GM12892 (cell line): ENCODE measurements around the gene TBCD.

ENCODE experiments used
- DNase-seq: peaks from one replicate; pipeline ENCODE4 v3.0.0; 2011; ENCODE audit not compliant: insufficient read length
- FAIRE-seq: peaks from 2 replicates; lab custom pipeline; 2011; peaks lifted over from hg19 to GRCh38; lab: Jason Lieb, UNC
- POLR2A ChIP-seq: IDR thresholded peaks from 2 replicates; pipeline ENCODE4 v1.6.1; 2011; ENCODE audit warnings: low read depth, low read length, control low read depth
- POLR2AphosphoS5 ChIP-seq: IDR thresholded peaks from 2 replicates; pipeline ENCODE4 v1.6.1; 2011; ENCODE audit warnings: low read depth, low read length, control low read depth
- TAF1 ChIP-seq: IDR thresholded peaks from 2 replicates; pipeline ENCODE4 v1.6.1; 2011; ENCODE audit warnings: low read depth, mild to moderate bottlenecking, control low read depth, low read length, borderline replicate concordance

The TBCD gene

DNA sequence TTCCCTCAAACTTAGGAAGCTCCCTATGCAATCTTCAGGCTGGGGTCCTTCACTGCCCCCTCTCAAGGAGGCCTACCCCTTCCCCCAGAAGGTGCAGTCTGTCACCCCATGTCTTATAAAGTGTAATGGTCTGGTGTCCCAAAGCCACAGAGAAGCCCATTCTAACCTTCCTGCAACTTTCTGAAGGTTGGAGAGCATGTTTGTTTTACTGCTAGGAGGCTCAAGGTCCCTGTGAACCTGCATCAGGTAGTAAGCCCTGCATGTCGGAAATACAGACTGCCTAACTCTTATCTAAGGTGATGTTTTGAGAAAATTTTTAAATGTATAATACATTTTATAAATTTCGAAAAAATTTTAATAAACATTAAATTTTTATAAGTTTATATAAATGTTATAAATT is 69.7 kb downstream of the TBCD start:
- TF ChIP-seq POLR2A, result no peak
- TF ChIP-seq TAF1, result no peak
- no peak for TF ChIP-seq POLR2AphosphoS5
- FAIRE-seq, result no peak
- DNase-seq, result no peak

DNA sequence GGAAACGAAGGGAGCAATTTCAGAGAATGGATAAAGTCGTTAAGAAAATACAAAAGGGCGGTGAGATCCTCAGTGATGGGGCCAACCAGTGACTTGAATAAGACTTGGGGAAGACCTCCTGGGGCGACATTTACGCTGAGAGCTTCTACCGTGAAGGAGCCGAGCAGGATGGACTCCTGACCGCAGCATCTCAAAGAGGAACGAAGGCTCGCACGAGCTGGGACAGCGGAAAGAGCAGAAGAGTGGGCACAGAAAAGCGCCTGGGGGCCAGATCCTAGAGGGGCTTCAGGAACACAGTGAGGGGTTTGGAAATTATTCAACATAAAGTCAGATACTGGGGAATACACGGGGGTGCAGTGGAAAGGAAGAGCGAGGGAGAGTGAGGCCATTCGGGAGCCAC is 70.4 kb downstream of the TBCD start:
- no peak for TF ChIP-seq TAF1
- no peak for TF ChIP-seq POLR2AphosphoS5
- no peak for TF ChIP-seq POLR2A
- DNase-seq (no peak), FAIRE-seq (no peak)

DNA sequence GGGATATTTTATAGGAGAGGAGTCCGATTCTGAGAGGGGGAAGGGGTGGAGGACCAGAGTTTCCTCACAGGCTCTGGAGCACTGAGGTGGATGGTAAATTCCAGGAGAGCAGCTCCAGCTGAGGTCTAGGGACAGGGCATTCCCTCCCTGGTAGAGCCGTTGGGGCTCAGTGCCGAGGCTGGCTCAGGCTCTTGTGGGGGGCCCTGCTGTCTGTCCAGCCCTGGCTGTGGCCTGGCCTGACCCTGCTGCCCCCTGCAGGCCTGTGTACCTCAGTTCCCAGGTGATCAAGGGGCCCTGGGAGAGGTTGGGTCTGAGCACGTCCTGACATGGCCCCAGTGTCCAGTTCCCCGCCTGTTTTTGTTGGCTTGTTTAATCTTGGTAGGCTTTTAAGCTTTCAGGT is 71.1 kb downstream of the TBCD start:
- TF ChIP-seq POLR2AphosphoS5 (no peak), TAF1 (no peak), POLR2A (no peak)
- no peak for DNase-seq
- FAIRE-seq, result no peak

DNA sequence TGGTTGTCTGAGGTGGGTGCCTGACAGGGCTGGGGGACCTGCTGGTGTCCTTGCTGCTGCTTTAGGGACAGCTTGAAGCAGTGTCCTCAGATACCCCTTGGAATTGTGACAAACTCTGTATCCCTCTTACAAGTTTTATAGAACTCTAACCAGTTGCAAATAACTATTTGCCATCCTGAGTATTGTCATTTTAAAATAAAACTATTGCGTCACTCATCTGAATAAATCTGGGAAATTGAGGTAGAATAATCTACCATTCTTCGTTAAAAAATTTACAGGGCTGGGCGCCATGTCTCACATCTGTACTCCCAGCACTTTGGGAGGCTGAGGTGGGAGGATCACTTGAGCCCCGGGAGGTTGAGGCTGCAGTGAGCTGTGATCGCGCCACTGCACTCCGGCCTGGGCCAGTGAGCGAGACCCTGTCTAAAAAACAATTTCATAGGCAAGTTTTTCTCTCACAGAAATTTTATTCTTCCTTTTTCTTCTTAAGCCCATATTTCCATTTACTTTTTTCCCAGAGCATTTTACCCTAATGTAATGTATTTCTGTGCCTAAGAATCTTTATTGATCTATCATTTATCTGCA is 73.8 kb downstream of the TBCD start:
- TF ChIP-seq POLR2A (no peak), TAF1 (no peak), POLR2AphosphoS5 (no peak)
- DNase-seq (no peak), FAIRE-seq (no peak)

DNA sequence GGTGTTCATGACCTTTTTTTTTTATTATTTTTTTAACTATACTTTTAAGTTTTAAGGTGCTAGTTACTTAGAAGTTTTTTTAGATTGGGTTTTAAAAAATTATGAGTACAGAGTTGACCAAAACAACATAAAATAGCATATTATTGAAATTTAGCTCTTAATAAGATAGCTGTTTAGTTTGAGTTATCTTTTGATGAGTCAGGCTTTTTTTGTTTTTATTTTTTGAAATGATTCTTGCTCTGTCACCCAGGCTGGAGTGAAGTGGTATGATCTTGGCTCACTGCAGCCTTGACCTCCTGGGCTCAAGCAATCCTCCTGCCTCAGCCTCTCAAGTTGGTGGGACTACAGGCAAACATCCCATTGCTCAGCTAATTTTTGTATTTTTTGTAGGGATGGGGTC is 74.3 kb downstream of the TBCD start:
- TF ChIP-seq POLR2AphosphoS5 (no peak), TAF1 (no peak), POLR2A (no peak)
- FAIRE-seq (no peak), DNase-seq (no peak)

DNA sequence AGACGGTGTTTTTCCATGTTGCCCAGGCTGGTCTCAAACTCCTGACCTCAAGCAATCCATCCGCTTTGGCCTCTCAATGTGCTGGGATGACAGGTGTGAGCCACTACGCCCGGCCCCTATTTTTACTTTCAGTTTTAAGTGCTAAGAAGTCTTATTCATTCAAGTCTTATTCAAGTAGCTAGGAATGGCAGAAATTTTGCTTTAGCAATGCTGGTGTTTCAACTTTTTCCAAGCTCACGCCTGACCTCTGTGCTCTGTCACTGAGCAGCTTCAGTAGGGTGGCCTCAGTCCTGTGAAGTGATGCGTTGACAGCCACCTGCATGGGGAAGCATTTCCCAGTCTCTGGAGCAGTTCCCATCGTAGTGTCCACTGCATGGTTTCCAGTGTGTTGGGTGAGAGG is 75.1 kb downstream of the TBCD start:
- DNase-seq, result no peak
- TF ChIP-seq POLR2A (no peak), TAF1 (no peak), POLR2AphosphoS5 (no peak)
- FAIRE-seq, result no peak

DNA sequence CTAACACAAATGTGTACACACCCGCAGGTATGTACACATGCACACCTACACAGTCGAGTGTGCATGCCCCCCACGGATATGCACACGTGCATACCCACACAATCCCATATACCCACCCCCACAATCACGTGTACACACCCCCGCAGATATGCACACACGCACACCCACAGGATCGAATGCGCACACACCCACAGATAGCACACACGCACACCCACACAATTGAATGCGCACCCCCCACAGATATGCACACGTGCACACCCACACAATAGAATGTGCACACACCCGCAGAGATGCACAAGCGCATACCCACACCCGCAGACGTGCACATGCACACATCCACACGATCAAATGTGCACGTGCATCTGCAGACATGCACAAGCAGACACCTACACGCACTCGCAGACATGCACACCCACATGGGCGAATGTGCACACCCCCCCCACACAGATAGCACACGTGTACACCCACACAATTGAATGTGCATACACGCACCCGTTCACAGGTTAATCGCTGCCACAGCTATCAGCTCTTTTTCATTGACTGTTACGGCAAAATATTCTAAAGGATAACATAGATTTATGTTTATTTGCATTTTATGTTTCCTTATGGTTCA is 77.1 kb downstream of the TBCD start:
- DNase-seq (no peak), FAIRE-seq (no peak)
- no peak for TF ChIP-seq POLR2A
- TF ChIP-seq POLR2AphosphoS5, result no peak
- no peak for TF ChIP-seq TAF1

DNA sequence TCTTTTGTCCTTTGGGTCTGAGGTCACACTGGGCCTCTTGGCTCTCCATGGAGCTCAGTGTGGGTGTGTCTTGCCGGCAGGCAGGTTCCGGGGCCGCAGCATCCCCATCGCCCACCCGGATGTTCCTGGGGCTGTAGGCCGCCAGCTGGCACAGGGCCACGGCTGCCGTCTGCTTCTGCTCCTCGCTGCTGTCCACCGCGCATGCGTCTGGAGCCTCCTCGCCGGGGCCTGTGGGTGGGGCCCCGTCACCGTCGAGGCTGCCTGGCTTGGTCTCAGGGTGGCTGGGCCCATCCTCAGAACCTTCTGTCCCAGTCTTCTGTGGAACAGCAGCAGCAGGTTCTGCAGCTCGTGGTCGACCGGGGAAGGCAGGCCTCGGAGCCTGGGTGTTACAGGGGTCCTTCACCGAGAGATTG is 78.4 kb downstream of the TBCD start:
- FAIRE-seq (no peak), DNase-seq (no peak)
- no peak for TF ChIP-seq POLR2A
- TF ChIP-seq POLR2AphosphoS5, result no peak
- TF ChIP-seq TAF1, result no peak

DNA sequence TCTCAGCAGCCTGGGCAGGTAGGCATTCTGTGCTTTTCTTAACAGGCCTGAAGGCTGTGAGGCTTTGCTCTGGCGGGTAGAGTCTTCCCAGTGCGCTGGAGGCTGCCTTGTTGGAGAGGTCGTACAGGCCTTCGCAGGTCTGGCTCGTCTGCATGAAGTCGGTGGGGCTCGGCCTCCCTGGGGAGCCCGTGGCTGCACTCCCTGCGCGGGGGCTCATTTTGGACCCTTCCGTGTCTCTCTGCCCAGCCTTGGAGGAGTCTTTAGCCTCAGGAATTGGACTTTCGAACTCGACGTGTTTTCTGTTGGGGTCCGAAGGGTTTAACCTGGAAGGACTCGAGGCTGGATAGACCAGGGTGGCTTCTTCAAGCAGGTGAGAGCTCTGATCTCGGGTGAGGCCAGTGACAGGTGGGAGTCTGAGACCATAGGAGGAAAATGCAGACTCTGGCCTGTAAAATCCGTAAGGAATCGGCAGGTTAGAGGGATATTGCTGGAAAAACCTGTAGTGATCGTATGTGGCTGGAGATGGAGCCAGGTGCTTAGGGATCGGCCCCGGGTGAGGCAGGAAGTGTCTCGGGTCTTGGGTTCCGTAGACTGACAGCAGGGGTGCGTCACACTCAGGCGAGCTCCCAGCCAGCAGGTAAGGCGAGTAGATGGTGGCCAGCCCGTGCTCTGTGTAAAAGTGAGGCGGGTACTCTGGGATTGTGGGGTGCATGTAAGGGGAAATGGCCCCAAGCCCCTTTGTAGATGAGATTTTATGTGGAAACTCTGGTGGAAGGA is 79.4 kb downstream of the TBCD start:
- FAIRE-seq (no peak), DNase-seq (no peak)
- TF ChIP-seq TAF1, result no peak
- TF ChIP-seq POLR2A, result no peak

DNA sequence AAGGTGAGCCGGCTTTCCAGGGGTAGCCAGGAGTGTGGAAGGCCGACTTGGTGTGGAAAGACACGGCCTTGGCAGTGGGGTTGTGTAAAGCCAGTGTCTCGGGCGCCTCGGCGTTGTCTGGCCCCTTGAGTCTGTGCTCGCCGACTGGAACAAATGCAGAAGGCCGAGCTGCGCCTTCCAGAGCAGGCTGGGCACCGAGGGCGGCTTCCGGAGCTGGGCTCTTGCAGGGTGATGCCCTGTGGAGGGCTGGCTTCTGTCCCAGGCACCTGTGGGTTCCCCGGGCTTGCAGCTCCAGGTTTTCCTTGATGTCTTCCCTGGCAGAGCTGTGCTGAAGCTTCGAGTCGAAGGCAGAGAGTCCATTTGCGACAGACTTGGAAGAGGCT is 79.9 kb downstream of the TBCD start:
- FAIRE-seq (no peak), DNase-seq (no peak)
- TF ChIP-seq POLR2A, result no peak
- no peak for TF ChIP-seq POLR2AphosphoS5
- TF ChIP-seq TAF1, result no peak

DNA sequence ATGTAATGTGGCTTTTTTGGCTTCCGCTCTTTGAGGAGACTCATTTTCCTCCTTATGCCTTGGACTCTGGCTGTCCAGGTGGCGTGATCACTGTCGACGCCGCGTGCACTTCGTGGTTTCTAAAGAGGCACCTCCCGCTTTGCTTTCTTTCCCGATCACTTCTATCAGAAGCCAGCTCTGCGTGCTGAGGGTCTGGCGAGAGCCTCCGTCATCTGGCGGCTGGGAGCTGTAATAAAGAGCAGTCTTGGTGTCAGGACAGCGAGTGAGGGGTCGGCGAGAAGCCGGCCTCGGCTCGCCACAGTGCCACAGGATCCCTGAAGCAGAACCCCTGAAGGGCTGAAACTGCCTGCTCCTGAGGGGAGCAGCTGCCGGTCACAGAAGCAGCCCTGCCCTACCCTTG is 80.5 kb downstream of the TBCD start:
- FAIRE-seq (no peak), DNase-seq (no peak)
- TF ChIP-seq POLR2A (no peak), POLR2AphosphoS5 (no peak), TAF1 (no peak)

DNA sequence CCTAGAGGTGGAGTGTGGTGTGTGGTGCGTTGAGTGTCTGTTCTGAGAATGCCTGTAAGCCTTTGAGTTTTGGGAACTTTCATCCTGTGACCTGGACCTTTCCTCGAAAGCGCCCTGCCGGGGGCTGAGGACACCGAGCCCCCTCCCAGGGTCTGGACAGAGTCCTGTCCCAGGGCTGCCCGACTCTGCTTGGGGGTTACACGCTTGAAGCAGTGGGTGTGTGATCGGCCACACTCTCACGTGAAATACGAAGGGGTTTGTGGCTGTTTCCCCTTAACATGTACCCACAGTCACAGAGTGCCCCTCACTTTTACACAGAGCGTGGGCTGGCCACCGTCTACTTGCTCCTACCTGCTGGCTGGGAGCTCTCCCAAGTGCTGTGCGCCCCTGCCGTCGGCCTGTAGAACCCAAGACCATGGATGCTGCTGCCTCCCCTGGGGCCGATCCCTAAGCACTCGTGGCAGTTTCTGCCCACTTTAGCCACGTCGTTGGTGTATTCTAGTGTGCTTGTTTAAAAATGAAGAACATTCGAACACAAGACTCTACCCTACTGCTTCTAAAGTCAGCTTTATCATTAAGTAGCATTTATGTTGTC is 81.1 kb downstream of the TBCD start:
- DNase-seq (no peak), FAIRE-seq (no peak)
- TF ChIP-seq TAF1, result no peak
- no peak for TF ChIP-seq POLR2A
- no peak for TF ChIP-seq POLR2AphosphoS5
